Mesothelial cell of epicardium (in vitro differentiated cells): ENCODE measurements around the gene DNAH6. TPM values are rescaled to one million over a fixed set of nuclear protein-coding genes. Genes with fewer than 3 reads are reported as not detected.

Experiments used
- DNase-seq, 2 experiments: peaks; one replicate each; pipeline ENCODE4 v3.0.0; 2021; ENCODE audit warnings: low spot score in 2 of 2; ENCODE audit not compliant: unreplicated experiment in 2 of 2
- H3K27ac Mint-ChIP-seq: 2 replicates; pipeline ENCODE4 v1.8.0; 2021; ENCODE audit warnings: mixed read lengths
- H3K27me3 Mint-ChIP-seq: 2 replicates; pipeline ENCODE4 v1.8.0; 2021; ENCODE audit warnings: low read depth, mixed read lengths
- H3K36me3 Mint-ChIP-seq: 2 replicates; pipeline ENCODE4 v1.8.0; 2021; ENCODE audit warnings: mixed read lengths
- H3K4me1 Mint-ChIP-seq: 2 replicates; pipeline ENCODE4 v1.8.0; 2021; ENCODE audit warnings: mixed read lengths
- H3K4me3 Mint-ChIP-seq: 2 replicates; pipeline ENCODE4 v1.8.0; 2021; ENCODE audit warnings: mild to moderate bottlenecking, moderate library complexity, mixed read lengths
- H3K9me3 Mint-ChIP-seq: 2 replicates; pipeline ENCODE4 v1.8.0; 2021; ENCODE audit warnings: mixed read lengths
- CTCF ChIP-seq: fragments of 200-600 bp; sonication (generic); IDR thresholded peaks from one replicate; pipeline ENCODE4 v1.5.0; 2021; ENCODE audit warnings: antibody characterized with exemption; ENCODE audit not compliant: unreplicated experiment
- total RNA-seq: library from RNA; stranded (reverse); gene quantifications from 3 replicates; pipeline ENCODE4 v1.2.1, GENCODE V29; 2021

Gene DNAH6
- total RNA-seq, 1 donor from 2014 or later, result 0.54 TPM

- Mint-ChIP-seq H3K36me3 (no peaks in the 10 kb centered on the region), H3K9me3 (peaks cover 4% of the 10 kb centered on the region), H3K4me3 (no peak overlapping the region), H3K27ac (no peak overlapping the region), H3K4me1 (no peaks in the 10 kb centered on the region), H3K27me3 (peaks cover 5% of the 10 kb centered on the region)
- no peak for TF ChIP-seq CTCF
- DNase-seq, result no peak
Measured at GRCh38 chr2:84748341-84748740, 232.0 kb downstream of the DNAH6 start.

- no peak for DNase-seq
- Mint-ChIP-seq H3K4me1 (no peaks in the 10 kb centered on the region), H3K36me3 (no peaks in the 10 kb centered on the region), H3K27me3 (peaks cover 5% of the 10 kb centered on the region), H3K4me3 (no peak overlapping the region), H3K9me3 (peaks cover 4% of the 10 kb centered on the region), H3K27ac (no peak overlapping the region)
- TF ChIP-seq CTCF, result no peak
Measured at GRCh38 chr2:84749442-84749841, 233.1 kb downstream of the DNAH6 start.

GRCh38 chr2:84755096-84755495, 238.8 kb downstream of the DNAH6 start:
- Mint-ChIP-seq H3K27me3 (peaks cover 8% of the 10 kb centered on the region), H3K4me1 (no peaks in the 10 kb centered on the region), H3K27ac (no peak overlapping the region), H3K4me3 (no peak overlapping the region), H3K36me3 (no peaks in the 10 kb centered on the region), H3K9me3 (peaks cover 8% of the 10 kb centered on the region)
- TF ChIP-seq CTCF, result no peak
- no peak for DNase-seq

- Mint-ChIP-seq H3K9me3 (peaks cover 11% of the 10 kb centered on the region), H3K4me3 (no peak overlapping the region), H3K27me3 (peaks cover 4% of the 10 kb centered on the region), H3K4me1 (no peaks in the 10 kb centered on the region), H3K27ac (no peak overlapping the region), H3K36me3 (no peaks in the 10 kb centered on the region)
- no peak for DNase-seq
- TF ChIP-seq CTCF, result no peak
Measured at GRCh38 chr2:84757648-84758047, 241.3 kb downstream of the DNAH6 start.

GRCh38 chr2:84766791-84767190, 250.5 kb downstream of the DNAH6 start:
- TF ChIP-seq CTCF, result no peak
- H3K27ac Mint-ChIP-seq, result no peak overlapping the region
- no peaks in the 10 kb centered on the region for H3K36me3 Mint-ChIP-seq
- DNase-seq, result no peak
- H3K4me1 Mint-ChIP-seq, result no peaks in the 10 kb centered on the region
- H3K4me3 Mint-ChIP-seq, result no peak overlapping the region
- peaks cover 2% of the 10 kb centered on the region for H3K27me3 Mint-ChIP-seq
- H3K9me3 Mint-ChIP-seq, result peaks cover 20% of the 10 kb centered on the region

GRCh38 chr2:84768840-84769239, 252.5 kb downstream of the DNAH6 start:
- Mint-ChIP-seq H3K36me3 (no peaks in the 10 kb centered on the region), H3K9me3 (peaks cover 39% of the 10 kb centered on the region), H3K4me3 (no peak overlapping the region), H3K27ac (no peak overlapping the region), H3K4me1 (no peaks in the 10 kb centered on the region), H3K27me3 (no peaks in the 10 kb centered on the region)
- DNase-seq, result no peak
- TF ChIP-seq CTCF, result no peak
